PFSK-1 (cell line): Measurements from ENCODE around the gene ALG9.

ENCODE experiments used
- FOXP2 ChIP-seq: optimal IDR thresholded peaks from 2 replicates; pipeline ENCODE3; 2011; ENCODE audit warnings: borderline replicate concordance, control low read depth, inconsistent platforms; ENCODE audit not compliant: insufficient read depth; ENCODE audit errors: extremely low read length, extremely low read depth
- POLR2AphosphoS5 ChIP-seq: IDR thresholded peaks from 2 replicates; pipeline ENCODE4 v1.6.1; 2012; ENCODE audit warnings: low read depth, mild to moderate bottlenecking, control low read depth, low read length, moderate library complexity
- SIN3A ChIP-seq: IDR thresholded peaks from 2 replicates; pipeline ENCODE4 v1.6.1; 2012; ENCODE audit warnings: mild to moderate bottlenecking, low read length, moderate library complexity, borderline replicate concordance; ENCODE audit not compliant: insufficient read depth
- TAF1 ChIP-seq: IDR thresholded peaks from 2 replicates; pipeline ENCODE4 v1.6.1; 2012; ENCODE audit warnings: low read length, control low read depth, borderline replicate concordance; ENCODE audit not compliant: insufficient read depth
- TF ChIP-seq, protein P1 (sequence below), 2 experiments: IDR thresholded peaks; 2 replicates each; pipeline versions ENCODE4 v1.6.1 to v1.8.0; 2011 to 2012; ENCODE audit warnings: low read depth in 2 of 2, low read length in 2 of 2, control low read depth in 1 of 2, inconsistent platforms in 1 of 2, mild to moderate bottlenecking in 1 of 2, moderate library complexity in 1 of 2; ENCODE audit not compliant: insufficient read depth in 1 of 2

Gene ALG9

DNA sequence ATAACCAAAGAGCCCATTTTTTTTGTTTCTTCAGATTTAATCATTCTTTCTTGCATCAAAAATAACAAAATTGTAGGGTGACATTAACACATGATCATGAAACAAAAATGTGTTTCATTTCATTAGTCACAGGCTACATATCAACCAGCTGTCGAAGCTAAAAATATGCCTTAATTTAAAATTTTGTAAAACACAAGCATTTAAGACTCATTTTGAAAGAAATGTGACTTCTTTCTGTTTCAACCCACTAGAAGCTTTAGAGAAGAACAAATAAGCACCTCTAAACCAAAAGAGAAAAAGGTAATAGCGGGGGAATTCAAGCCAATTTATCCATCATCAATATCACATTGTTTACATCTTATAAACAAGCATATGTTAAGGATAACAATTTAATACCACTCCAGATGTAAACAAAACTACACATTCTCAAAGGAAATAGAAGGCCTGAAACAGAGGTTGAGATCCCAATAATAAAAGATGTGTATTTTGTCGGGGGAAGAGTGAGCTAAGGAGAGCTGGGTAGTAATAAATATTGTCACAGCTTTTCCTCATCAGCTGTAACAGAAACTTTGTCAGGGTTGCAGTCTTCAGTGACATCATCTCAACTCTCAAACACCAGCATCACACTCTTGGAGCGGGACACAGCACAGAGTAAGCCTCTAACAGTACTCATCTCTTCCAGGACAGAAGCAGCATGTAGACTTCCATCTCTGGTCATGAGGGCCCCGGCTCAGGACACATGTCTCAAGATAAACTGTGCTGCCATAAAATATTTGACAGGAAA lies 42.0 kb downstream of the ALG9 start:
- TF ChIP-seq POLR2AphosphoS5 (no peak), TAF1 (no peak)

DNA sequence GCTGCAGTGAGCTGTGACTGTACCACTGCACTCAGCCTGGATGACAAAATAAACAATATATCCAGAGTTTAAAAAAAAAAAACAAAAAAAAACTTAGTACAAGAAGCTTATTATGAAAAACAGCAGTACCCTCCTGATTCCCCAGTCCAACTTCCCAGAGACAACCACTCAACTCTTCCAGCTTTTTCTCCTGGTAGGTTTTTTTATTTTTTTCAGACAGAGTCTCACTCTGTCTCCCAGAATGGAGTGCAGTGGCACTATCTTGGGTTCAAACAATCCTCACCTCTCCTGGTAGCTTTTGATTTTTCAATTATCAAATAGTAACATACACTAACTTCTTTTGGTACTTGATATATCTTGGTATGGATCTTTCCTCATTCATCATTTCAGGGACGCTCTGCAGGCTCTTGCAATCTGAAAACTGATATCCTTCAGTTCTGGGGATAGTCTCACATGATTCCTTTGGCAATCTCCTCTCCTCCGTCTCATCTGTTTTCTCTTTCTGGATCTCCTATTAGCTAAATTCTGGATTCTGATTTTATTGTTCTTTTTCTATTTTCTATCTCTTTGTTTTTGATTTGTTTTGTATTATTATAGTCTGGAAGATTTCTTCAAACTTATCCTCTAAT lies 44.9 kb downstream of the ALG9 start:
- no peak for TF ChIP-seq TAF1
- TF ChIP-seq, protein P1, sequence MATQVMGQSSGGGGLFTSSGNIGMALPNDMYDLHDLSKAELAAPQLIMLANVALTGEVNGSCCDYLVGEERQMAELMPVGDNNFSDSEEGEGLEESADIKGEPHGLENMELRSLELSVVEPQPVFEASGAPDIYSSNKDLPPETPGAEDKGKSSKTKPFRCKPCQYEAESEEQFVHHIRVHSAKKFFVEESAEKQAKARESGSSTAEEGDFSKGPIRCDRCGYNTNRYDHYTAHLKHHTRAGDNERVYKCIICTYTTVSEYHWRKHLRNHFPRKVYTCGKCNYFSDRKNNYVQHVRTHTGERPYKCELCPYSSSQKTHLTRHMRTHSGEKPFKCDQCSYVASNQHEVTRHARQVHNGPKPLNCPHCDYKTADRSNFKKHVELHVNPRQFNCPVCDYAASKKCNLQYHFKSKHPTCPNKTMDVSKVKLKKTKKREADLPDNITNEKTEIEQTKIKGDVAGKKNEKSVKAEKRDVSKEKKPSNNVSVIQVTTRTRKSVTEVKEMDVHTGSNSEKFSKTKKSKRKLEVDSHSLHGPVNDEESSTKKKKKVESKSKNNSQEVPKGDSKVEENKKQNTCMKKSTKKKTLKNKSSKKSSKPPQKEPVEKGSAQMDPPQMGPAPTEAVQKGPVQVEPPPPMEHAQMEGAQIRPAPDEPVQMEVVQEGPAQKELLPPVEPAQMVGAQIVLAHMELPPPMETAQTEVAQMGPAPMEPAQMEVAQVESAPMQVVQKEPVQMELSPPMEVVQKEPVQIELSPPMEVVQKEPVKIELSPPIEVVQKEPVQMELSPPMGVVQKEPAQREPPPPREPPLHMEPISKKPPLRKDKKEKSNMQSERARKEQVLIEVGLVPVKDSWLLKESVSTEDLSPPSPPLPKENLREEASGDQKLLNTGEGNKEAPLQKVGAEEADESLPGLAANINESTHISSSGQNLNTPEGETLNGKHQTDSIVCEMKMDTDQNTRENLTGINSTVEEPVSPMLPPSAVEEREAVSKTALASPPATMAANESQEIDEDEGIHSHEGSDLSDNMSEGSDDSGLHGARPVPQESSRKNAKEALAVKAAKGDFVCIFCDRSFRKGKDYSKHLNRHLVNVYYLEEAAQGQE (IDR thresholded peaks at IDR 0.05; ENCODE audit: insufficient read depth in 1 of 2, low read depth in 2 of 2, low read length in 2 of 2) = no peak
- TF ChIP-seq POLR2AphosphoS5 = no peak
- TF ChIP-seq FOXP2 = no peak
- TF ChIP-seq SIN3A = no peak

DNA sequence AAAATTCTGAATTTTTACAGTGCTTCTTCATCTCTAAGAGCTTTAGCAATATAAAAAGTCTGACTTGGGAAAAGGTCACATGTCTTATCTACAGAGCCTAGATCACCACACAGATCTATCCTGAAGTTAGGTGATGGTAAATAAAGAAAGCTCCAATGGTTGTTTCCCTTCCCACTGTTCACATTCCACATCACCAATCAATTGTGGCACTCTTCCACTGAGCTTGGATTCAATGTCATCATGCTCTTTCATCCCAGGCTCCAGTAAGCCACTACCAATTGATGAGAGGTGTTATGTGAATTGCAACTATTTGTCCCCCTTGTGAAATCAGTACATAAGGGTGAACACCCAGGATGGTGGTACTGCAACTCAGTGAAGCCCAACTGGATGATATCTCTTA lies 47.8 kb downstream of the ALG9 start:
- TF ChIP-seq SIN3A (no peak), POLR2AphosphoS5 (no peak), TAF1 (no peak), FOXP2 (no peak)
- TF ChIP-seq, protein P1 (IDR thresholded peaks at IDR 0.05; ENCODE audit: insufficient read depth in 1 of 2, low read depth in 2 of 2, low read length in 2 of 2) = no peak

DNA sequence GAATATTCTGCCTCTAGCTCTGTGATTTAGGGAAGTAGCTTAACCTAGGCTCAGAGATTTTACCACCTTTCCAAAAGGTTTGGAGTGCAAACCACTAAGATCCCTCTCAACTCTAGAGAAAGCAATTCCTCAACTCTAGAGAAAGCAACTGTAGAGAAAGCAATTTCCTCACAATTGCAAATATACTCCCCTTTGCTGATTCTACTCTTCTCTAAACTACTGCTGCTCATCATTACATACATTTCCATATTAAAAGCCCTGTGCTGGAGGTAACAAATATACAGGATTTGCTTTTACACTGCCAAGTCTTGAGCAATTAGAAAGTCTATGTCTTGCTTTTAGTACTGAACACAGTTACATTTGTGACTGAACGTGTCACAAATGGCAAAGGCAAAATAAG lies 48.2 kb downstream of the ALG9 start:
- no peak for TF ChIP-seq TAF1
- no peak for TF ChIP-seq SIN3A
- TF ChIP-seq, protein P1 (IDR thresholded peaks at IDR 0.05; ENCODE audit: insufficient read depth in 1 of 2, low read depth in 2 of 2, low read length in 2 of 2) = no peak
- no peak for TF ChIP-seq POLR2AphosphoS5
- no peak for TF ChIP-seq FOXP2

DNA sequence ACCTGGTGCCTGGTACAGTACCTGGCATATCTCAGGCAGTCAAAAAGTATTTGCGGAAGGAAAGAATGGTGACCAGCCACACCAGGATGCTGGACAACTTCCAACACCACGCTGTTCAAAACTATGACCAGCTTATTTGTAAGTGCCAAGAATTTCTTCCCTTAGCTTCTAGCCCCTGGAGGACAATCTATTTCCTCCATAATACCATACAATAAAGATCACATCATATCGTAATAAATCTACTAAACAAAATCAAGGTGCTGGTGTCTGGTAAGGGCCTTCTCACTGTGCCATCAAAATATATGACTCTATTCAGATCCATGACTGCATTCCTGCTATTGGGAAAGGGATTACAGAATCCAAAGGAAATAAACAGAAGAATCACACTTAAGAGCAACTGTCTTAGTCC lies 51.5 kb downstream of the ALG9 start:
- TF ChIP-seq, protein P1 (IDR thresholded peaks at IDR 0.05; ENCODE audit: insufficient read depth in 1 of 2, low read depth in 2 of 2, low read length in 2 of 2) = no peak
- TF ChIP-seq SIN3A = no peak
- TF ChIP-seq POLR2AphosphoS5 = no peak
- TF ChIP-seq TAF1 = no peak
- no peak for TF ChIP-seq FOXP2
